LNCaP clone FGC (cell line): ENCODE measurements around the gene CUL9.

Experiments used
- DNase-seq: peaks from one replicate; pipeline ENCODE4 v3.0.0-alpha.2; 2011; ENCODE audit warnings: low read depth
- H3K4me3 ChIP-seq: 2 replicates; pipeline ENCODE4 v1.5.1; 2011; ENCODE audit warnings: mild to moderate bottlenecking, low read depth, low read length, control low read depth
- TF ChIP-seq, protein P1 (sequence below): IDR thresholded peaks from 2 replicates; pipeline ENCODE4 v1.5.1; 2012; ENCODE audit warnings: mild to moderate bottlenecking; ENCODE audit not compliant: control insufficient read depth, insufficient read depth; ENCODE audit errors: extremely low read depth

CUL9 gene

DNA sequence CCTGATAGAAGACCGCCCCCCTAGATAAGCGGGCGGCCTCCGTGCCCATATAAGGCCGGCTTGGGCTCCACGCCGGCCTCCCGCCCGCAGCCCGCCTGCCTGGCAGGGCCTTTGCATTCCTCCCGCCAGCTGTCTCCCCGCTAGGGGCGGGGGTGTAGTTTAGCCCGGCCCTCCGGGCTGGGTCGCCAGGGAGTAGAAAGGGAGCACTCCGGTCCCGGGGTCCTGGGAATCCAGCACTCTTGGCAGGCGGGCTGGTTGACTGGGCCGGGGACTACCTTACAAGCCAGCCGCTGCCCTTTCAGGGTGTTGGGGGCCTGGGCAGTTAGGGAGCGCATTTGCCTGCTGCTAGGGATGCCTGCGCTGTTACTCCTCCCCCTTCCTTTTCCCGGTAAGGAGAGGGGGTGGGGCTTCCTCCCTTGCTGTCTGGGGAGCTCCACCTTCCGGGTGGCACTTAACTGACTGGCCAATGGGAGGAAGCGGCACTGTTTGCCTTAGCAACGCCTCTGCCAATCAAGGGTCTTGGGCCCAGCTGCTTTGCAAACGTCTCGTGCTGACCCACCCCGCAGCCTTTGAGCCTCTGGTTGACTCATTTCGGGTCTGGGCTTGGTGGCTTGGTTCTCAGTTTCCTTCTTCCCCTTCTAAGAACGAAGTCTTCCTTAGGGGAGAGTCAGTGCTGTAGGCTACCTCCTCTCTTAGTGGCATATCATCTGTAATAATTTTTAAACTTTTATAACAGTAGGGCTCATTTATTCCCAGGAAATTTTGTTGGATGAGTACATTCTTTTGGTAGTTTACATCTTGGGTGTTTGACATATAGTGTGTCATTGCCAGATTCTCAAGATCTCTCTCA lies 7.5 kb upstream of the CUL9 start:
- H3K4me3 ChIP-seq, result peak overlapping the region; percentile 35
- TF ChIP-seq, protein P1, sequence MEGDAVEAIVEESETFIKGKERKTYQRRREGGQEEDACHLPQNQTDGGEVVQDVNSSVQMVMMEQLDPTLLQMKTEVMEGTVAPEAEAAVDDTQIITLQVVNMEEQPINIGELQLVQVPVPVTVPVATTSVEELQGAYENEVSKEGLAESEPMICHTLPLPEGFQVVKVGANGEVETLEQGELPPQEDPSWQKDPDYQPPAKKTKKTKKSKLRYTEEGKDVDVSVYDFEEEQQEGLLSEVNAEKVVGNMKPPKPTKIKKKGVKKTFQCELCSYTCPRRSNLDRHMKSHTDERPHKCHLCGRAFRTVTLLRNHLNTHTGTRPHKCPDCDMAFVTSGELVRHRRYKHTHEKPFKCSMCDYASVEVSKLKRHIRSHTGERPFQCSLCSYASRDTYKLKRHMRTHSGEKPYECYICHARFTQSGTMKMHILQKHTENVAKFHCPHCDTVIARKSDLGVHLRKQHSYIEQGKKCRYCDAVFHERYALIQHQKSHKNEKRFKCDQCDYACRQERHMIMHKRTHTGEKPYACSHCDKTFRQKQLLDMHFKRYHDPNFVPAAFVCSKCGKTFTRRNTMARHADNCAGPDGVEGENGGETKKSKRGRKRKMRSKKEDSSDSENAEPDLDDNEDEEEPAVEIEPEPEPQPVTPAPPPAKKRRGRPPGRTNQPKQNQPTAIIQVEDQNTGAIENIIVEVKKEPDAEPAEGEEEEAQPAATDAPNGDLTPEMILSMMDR, result no peak
- DNase-seq, result peak; percentile 95

DNA sequence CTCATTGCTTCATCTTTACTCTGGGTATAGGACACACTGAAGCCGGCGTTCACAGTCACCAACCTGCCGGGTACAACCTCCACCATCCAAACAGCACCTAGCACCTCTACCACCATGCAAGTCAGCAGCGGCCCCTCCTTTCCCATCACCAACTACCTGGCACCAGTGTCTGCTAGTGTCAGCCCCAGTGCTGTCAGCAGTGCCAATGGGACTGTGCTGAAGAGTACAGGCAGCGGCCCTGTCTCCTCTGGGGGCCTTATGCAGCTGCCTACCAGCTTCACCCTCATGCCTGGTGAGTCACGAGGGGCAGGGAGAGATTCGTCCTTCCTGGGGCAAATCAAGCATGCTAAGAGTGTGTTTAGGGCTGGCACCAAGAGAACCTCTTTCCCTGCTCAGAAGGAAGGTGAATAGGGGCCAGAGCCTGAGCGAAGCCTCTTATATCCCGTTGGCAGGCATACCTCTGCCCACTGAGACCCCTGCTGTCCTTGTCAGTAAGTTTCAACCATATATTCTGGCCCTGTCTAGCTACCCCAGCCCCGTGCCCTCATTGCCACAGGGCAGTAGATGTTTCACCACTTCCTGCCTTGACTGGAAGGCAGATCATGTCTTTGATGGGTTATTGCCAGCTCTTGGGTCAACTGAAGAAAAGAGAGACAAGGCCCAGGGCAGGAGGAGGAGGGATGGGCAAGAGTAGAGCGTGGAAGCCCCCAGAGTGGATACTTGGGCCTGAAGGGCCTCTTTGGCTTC lies 6.1 kb upstream of the CUL9 start:
- TF ChIP-seq, protein P1, result 0 out of 2 replicates have a peak, but pooled peaks have one; percentile 3
- H3K4me3 ChIP-seq, result no peak overlapping the region
- no peak for DNase-seq

DNA sequence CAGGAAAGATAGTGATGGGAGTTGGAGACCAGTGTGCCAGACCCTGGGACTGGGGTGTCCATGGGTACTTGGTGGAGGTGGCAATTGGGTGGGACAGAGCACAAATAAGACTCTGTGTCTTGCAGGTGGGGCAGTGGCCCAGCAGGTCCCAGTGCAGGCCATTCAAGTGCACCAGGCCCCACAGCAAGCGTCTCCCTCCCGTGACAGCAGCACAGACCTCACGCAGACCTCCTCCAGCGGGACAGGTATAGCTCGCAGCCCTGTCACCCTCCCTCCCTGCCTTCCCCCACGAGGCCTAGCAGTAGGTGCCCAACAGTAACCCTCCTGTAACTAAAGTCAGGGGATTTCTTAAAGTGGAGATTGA lies 5.6 kb upstream of the CUL9 start:
- no peak overlapping the region for H3K4me3 ChIP-seq
- no peak for DNase-seq
- TF ChIP-seq, protein P1, result no peak

DNA sequence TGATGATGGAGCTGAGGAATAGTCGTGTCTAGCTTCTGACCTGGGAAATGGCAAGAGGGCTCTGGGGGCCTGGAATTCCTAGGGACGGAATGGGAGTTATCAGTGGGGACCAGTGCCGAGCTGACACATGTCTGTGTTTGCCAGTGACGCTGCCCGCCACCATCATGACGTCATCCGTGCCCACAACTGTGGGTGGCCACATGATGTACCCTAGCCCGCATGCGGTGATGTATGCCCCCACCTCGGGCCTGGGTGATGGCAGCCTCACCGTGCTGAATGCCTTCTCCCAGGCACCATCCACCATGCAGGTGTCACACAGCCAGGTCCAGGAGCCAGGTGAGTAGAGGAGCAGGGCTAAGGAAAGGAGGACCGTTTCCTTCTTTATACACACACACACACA lies 3.8 kb upstream of the CUL9 start:
- H3K4me3 ChIP-seq, result no peak overlapping the region
- no peak for DNase-seq
- TF ChIP-seq, protein P1, result no peak

DNA sequence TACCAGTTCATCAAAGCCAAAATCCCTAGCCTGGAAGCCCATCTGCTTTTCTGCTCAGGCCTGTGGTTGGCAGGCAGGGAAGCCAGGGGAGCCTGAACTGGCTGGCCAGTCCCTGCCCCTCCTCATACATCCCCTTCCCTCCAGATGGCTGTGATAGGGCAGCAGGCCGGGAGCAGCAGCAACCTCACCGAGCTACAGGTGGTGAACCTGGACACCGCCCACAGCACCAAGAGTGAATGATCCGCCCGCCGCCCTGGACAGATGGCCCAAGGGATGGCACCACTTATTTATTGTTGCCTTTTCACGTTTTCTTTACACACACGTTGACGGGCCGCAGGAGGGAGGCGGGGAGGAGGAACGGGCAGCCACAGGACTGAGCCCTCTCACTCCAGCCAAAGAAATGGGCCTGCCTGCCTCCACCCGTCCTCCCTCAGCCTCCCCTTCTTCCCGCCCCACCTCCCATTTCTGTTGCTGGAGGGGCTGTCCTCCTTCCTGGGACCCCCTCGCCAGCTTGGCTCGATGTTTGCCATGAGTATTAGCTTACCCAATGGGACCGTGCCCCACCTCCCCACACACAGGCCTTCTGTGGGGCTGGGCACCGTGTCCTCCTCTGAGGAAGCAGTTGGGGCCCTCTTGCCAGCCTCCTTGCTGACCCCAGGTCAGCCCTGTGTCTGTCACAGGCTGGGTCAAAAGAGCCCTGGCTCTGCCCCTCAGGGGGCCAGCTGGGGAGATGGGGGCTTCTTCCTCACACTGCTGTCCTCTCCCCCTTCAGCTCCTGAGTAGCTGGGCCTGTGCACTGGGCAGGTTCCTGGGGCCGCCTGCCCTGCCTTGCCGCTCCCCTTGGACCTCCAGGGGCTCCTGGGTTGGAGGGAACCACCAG lies 2.8 kb upstream of the CUL9 start:
- TF ChIP-seq, protein P1, result no peak
- DNase-seq, result no peak
- no peak overlapping the region for H3K4me3 ChIP-seq

DNA sequence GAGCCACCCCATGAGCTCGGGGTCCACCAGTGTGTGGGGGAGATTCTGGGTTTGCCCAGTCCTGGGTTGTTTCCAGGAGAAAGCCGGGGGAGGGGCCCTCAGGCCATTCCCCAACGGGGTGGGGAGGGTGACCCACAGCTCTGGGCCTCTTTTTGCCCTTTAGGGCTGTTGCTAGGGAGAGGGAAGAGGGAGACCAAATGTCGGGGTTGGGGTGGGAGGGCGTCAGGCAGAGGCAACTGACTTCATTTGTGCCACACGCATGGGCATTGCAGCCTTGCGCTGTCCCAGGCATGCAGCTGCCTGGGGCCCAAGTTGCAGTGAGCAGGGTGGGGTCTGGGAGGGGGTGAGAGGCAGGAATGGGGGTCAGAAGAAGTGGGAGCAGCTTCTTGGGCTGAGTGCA lies 1.9 kb upstream of the CUL9 start:
- TF ChIP-seq, protein P1, result no peak
- no peak overlapping the region for H3K4me3 ChIP-seq
- DNase-seq, result no peak
